Epithelial cell of prostate (primary cell): ENCODE results near the gene LEPR.
"Not testable (repeated sequence)": the region's sequence is repeated elsewhere in the genome, so short reads cannot be mapped to it uniquely, and the experiment has no call there.

Experiments
- DNase-seq: peaks from one replicate; pipeline ENCODE4 v3.0.0-alpha.2; 2011; ENCODE audit warnings: low read depth, low spot score
- H3K27ac ChIP-seq: fragments of 450-650 bp; 2 replicates; pipeline ENCODE4 v1.5.1; 2017; ENCODE audit warnings: mild to moderate bottlenecking

LEPR gene

DNA sequence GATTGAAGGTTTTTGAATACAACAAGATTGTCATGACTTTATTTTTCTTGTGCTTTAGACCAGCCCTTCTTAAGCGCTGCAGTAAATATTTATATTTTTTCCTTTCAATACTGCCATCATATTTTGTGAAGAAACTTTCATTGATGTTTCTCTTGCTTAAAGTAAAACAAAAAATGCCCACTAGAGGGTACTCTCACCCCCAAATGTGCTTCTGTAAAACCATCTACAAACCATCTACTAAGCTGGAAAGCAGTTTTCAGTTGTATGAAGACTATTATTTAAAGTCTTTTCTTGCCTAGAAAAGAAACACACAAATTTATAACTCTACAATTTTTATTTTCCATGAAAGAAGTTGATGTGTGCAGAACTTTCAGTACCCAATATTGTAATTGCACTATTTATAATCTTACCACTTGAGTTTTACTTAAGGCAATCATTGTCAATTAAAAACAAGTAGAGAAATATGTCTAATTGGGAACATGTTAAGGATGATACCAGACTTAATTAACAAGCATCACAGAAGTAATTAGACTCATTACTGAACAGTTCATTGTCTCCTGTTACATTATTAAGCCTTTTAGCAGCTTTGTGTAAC is 10.7 kb downstream of the LEPR start:
- DNase-seq = no peak
- no peak overlapping the region for H3K27ac ChIP-seq

DNA sequence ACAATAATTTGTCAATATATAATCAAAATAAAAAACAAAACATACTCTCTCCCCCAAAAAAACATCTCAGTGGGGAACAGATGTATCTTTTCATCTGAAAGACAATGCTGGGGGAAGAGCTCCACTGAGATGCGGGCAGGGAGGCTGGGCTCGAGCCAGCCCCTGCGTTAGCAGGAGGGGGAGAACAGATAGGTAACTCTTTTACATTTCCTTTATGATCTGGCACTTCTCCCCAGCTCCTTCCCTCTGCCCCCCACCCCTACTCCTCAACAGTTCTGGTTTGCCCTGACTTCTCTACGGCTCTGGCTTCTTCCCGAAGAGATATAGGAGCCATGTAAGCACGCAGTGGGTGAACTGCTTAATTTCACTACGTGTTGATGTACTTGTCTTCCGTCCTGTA is 12.4 kb downstream of the LEPR start:
- H3K27ac ChIP-seq = no peak overlapping the region
- DNase-seq = no peak

DNA sequence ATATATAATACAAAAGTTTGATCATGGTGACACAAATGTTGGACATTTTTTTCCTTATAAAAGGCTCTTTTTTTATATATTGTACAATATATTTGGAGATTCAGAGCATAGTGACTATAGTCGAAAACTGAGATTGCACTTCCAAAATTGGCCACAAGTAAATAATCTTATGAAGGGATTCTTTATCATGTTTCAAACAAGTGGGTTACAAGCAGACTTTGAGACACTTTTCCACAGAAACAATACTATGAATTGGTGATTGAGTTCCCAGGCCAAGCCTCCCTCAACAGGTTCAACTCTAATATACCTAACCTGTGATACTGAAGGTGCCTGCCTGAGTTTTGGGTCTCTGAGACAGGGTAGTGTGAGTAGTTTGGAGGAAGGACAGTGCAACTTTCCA is 13.8 kb downstream of the LEPR start:
- H3K27ac ChIP-seq = peak overlapping the region; percentile 26
- DNase-seq = no peak

DNA sequence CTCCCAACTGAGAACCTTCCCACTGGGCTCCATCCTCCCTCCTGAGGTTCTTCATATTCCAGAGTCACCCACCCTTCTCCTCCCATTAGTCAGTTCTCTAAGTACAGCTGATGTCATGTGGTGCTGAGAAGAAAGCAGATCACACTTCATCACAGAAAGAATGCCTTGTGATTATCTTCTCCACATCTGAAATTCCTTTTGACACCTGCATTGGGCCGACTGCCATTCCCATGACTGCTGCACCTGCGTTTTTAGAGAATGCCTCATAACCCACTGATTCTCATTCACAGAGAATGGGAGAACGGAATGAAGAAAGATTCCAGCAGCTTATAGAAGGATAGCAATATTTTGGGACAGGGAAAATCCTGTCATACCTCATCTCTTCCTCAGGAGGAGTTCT is 14.3 kb downstream of the LEPR start:
- DNase-seq = no peak
- H3K27ac ChIP-seq = peak overlapping the region; percentile 26

DNA sequence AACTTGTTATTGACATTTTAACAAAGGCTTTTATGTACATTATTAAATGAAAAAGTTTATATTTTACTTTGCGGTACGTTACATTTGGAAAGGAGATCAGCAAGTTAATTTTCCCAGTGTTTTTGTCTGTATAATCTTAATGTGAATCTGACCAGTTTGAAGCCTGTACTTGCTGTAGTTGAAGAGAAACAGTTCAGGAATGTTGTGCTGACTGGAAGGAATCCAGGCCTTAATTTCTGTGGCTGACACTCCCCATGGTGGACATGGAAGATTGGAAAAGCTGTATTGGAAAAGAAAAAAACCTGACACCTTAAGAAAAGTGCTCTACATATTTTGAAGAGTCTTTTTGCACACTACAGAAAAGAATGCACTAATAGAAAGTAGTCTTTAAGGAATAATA is 15.5 kb downstream of the LEPR start:
- no peak for DNase-seq

DNA sequence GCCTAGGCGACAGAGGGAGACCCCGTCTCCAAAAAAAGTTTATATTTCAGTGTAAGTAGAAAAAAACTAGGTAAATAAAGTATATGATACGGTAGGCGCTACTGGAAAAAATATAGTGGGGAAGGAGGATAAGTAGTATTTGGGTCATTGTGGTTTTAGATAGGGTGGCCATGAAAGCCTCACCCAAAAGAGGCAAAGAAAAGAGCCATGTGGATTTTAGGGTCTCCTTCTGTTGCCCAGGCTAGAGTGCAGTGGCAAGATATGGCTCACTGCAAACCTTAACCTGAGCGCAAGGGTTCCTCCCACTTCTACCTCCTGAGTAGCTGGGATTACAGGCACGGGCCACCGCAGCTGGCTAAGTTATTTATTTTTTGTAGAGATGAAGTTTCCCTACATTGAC is 17.1 kb downstream of the LEPR start:
- DNase-seq = no peak
- H3K27ac ChIP-seq = no peak overlapping the region

More for the DNA sequence above, 15.5 kb downstream of the LEPR start:
- H3K27ac ChIP-seq = peak overlapping the region; percentile 26

DNA sequence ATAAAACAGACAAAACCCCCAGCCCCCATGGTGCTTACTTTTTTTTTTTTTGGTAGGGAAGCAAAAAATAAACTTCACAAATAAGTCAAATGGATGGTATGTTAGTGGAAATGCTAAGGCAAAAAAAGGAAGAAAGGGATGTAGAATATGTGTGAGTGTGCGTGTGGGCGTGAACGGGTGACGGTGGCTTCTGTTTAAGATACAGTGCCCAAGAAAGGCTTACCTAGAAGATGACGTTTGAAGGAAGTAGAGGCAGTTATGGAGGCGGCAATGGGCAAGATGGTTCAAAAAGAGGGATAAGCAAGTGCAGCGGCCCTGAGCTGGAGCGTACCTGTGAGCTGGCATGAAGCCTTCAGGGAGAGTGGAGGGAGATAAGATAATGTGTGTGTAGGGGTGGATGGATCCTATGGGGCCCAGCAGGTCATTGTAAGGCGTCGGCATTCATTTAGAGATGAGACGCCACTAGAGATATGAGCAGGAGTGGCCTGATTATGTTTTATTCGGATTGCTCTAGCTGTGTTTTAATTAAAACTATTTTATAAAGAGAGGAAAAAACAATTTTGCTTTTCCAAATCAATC is 19.9 kb downstream of the LEPR start:
- H3K27ac ChIP-seq = no peak overlapping the region
- DNase-seq = no peak

DNA sequence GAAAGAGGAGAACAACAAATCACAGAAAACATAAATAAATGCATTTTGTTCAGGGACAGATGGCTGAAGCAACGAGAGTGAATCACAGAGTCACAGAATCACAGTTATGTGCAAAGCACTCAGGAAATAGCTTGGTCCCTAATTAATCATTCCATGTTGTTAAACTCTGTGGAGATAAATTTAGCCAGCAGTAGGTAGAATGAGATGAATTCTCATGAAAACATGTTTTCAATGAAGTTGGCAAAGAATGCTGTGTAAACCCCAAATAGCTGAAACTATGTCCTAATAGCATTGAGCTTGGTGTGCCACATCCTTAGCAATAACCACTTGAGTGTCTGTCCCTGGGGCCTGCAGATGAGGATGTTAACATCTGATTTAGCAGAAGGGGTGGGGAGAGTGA is 20.4 kb downstream of the LEPR start:
- DNase-seq = no peak
- no peak overlapping the region for H3K27ac ChIP-seq

DNA sequence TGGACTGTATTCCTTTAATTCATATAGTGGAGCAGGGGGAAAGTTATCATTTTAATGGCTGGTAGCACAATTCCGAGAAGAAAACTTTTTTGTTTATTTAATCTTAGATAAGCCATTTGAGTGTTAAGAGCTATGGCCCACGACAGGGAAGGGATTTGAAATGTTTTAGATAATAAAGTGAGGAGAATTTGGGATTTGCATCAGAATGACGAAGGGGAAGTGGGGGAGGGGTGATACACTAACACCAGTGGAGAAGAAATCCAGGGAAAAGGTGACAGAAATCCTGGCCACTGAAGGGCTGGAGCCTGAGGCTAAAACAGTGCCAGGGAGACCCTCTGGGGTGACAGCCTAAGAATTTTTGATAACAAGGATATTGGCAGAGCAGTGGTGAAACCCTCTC is 21.0 kb downstream of the LEPR start:
- no peak for DNase-seq
- H3K27ac ChIP-seq = no peak overlapping the region

DNA sequence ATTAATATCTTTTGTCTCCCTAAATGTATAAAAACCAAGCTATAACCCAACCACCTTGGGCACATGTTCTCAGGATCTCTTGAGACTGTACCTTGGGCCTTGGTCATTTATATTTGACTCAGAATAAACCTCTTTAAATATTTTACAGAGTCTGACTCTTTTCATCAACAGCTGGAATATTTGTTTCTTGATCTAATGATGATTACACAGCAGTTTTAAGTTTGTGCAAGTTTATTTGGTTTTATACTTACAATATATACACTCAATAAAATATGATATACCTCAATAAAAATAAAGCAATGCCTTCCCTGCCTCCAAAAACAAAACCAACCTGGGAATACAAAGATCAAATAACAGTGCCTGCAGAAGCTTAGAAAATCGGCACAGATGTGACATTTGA is 22.0 kb downstream of the LEPR start:
- DNase-seq = no peak
- no peak overlapping the region for H3K27ac ChIP-seq

DNA sequence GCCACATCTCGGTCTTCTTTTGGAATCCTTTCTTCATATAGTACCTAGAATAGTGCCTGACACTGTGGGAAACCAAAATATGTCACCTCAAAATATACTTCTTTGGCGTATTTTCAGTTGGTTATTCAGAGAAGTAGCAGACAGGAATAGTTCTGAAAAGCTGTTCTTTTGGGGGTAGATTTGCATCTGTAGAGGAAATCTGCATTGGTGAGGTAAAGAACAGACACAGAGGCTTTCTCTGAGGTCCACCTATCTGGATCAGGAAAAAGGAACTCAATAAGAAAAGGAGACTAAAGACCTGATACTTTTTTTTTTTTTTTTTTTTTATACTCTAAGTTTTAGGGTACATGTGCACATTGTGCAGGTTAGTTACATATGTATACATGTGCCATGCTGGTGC is 23.2 kb downstream of the LEPR start:
- H3K27ac ChIP-seq = no peak overlapping the region

DNA sequence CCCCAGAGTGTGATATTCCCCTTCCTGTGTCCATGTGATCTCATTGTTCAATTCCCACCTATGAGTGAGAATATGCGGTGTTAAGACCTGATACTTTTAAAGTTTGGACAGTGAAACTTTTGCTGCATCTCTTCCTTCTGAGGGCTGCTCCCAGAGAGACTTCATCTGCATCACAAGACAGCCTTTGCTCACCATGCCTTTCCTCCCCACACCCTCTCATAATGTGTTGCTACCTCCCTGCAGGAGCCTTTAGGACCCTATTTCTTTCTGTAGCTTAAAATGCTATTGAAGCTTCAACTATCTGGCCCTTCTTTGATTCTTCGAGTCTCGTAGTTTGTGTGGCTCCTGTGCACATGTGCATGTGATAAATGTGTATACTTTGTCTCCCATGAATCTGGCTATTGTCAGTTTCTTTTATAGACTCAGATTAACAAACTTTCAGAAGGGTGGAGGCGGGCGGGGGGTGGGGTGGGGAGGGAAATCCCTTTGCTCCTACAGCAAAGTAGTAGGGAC is 23.7 kb downstream of the LEPR start:
- DNase-seq = no peak
- H3K27ac ChIP-seq = no peak overlapping the region

More for the DNA sequence above, 23.2 kb downstream of the LEPR start:
- no peak for DNase-seq

DNA sequence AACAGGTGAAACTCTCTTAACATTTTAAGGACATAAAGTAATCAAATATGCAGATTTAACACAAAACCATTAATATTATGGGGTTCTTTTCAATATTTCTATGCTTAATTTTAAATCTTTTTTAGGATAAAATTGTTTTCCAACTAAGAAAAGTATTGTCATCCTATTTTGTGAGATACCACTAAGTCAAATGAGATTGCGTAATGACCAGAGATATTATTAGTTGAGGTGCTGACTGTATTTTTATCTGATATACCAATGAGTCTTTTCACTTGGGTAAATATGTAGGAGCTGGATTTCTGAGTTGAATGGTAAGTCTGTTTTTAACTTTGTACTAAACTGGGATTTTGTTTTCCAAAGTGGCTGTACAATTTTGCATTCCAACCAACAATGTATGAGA is 25.4 kb downstream of the LEPR start:
- no peak for DNase-seq
- H3K27ac ChIP-seq = no peak overlapping the region

DNA sequence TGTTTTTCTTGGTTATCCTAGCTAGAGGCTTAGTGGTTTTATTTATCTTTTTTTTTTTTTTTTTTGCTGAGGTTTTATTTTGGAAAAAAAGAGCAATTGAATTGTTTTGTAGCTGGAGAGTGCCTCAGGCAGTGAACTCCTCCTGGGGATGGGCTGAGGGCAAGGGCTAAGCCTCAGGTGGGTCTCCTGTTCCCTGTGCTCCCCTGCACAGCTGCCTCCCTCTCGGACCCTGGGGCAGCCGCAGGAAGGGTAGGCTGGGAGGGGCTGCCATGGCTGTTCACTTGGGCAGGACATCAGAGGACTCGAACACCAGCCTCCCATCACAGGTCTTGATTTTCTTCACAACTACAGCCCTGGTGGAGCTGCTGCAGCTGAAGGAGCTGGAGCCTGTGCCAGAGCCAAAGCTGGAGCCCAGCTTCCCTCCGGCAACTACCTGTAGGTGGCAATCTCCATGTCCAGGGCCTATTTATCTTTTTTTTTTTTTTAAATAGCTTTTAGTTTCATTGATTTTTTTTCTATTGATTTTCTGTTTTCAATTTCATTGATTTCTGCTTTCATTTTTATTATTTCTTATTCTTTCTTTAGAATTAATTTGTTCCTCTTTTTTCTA is 28.9 kb downstream of the LEPR start:
- DNase-seq = no peak
- no peak overlapping the region for H3K27ac ChIP-seq

DNA sequence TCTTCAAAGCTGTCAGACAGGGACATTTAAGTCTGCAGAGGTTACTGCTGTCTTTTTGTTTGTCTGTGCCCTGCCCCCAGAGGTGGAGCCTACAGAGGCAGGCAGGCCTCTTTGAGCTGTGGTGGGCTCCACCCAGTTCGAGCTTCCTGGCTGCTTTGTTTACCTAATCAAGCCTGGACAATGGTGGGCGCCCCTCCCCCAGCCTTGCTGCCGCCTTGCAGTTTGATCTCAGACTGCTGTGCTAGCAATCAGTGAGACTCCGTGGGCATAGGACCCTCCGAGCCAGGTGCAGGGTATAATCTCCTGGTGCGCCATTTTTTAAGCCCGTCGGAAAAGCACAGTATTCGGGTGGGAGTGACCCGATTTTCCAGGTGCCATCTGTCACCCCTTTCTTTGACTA is 35.2 kb downstream of the LEPR start:
- H3K27ac ChIP-seq, DNase-seq: not testable (repeated sequence)

DNA sequence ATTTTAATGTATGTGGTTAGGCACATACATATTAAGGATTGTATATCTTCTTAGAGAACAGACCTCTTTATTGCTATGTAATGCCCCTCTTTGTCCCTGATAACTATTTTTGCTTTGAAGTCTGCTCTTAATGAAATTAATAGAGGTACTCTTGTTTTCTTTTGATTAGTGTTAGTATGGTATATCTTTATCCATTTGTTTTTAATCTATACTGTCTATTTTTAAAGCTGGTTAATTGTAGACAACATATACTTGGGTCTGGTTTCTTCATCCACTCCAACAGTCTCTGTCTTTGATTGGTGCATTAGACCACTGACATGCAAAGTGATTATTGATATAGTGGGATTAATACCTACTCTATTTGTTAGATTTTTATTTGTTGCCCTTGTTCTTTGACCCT is 36.0 kb downstream of the LEPR start:
- no peak overlapping the region for H3K27ac ChIP-seq
- DNase-seq = no peak

DNA sequence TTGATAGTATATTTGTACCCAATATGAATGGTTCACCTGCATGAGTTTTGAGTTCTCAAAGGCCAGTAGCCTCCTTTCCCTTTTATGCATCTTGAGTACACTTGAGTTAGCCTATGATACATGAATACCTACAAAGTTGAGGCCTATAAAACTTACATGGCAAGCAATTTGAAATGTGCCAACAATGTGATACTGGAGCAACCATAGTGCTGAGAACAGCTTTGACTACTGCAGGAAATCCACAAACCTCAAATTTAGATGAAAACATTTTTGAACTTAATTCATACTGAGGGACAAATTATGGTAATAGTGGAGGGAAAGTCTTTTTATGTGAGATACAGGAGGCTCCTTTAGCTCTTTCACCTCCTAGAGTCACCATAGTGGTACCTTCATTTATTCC is 37.4 kb downstream of the LEPR start:
- DNase-seq = no peak

DNA sequence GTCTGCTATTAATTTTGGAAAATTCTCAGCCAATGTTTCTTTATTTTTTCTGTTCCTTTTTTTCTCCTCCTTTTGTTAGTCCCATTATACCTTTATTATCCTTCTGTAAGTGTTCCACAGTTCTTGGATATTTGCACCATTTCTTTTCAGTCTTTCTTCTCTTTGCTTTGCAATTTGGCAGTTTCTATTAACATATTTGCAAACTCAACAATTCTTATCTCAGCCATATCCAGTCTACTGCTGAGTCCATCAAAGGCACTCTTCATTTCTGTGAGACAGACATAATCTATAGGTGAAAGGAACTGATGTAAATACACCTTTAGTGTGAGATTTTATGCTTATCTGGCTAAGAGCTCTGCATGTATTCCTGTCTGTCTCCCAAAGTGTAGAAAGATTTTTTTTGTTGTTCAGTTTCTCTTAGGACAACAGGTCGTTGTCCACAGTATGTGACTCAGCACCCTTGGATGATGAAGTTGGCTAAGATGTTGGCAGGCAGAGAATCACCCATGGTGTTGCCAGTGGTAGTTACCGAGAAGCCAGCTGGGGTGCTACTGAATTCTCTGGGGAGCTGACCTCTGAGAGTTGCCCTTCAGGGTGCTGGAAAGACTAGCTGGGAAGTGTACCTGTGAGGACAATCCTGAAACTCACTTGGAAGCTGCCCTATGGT is 38.4 kb downstream of the LEPR start:
- no peak for DNase-seq
- H3K27ac ChIP-seq = no peak overlapping the region

More for the DNA sequence above, 37.4 kb downstream of the LEPR start:
- no peak overlapping the region for H3K27ac ChIP-seq

DNA sequence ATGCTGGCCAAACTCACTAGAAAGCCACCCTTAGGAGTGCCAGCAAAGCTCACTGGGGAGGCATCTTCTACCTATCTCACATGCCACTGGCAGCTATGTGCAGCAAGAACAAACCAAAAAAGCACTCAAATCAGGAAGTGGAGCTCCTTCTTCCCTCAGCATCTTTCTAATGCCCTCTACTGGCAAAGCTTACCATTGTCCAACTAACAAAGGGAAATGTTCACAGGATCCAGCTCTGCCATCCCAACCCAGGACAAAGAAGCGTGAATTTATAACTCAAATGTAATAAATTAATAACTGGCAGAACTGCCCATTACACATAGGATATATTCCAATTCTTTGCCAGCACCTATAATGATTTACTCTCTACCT is 38.9 kb downstream of the LEPR start:
- DNase-seq = no peak
- no peak overlapping the region for H3K27ac ChIP-seq

DNA sequence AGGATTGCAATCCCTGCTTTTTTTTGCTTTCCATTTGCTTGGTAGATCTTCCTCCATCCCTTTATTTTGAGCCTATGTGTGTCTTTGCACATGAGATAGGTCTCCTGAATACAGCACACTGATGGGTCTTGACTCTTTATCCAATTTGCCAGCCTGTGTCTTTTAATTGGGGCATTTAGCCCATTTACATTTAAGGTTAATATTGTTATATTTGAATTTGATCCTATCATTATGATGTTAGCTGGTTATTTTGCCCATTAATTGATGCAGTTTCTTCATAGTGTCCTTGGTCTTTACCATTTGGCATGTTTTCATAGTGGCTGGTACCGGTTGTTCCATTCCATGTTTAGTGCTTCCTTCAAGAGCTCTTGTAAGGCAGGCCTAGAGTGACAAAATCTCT is 45.4 kb downstream of the LEPR start:
- H3K27ac ChIP-seq, DNase-seq: not testable (repeated sequence)

DNA sequence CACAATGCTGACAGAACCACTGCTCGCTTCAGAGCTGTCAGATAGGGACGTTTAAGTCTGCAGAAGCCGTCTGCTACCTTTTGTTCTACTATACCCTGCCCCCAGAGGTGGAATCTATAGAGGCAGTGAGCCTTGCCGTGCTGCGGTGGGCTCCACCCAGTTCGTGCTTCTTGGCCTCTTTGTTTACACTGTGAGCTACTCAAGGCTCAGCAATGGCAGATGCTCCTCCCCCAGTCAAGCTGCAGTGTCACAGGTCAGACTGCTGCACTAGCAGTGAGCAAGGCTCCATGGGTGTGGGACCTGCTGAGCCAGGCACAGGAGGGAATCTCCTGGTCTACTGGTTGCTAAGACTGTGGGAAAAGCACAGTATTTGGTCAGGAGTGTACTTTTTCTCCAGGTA is 47.1 kb downstream of the LEPR start:
- peak; percentile 33 for DNase-seq
- no peak overlapping the region for H3K27ac ChIP-seq
